Adrenal gland (tissue), 5 donors: ENCODE measurements around the gene CLEC2L.

ENCODE experiments used
- POLR2A ChIP-seq, 2 donors: fragments of 450-650 bp; IDR thresholded peaks; one replicate each; pipeline ENCODE4 v1.6.1; 2017; ENCODE audit warnings: antibody characterized with exemption in 2 of 2, mild to moderate bottlenecking in 2 of 2, moderate library complexity in 1 of 2
- TF ChIP-seq, protein P1 (sequence below), 6 experiments: fragments of 450-650 bp in 4 of 6; fragments of 200-600 bp in 2 of 6; sonication (generic) in 1 of 6; IDR thresholded peaks; 1 replicate in 5 of 6; 2 replicates in 1 of 6; pipeline versions ENCODE4 v1.5.1 to v1.8.0; 2016 to 2021; ENCODE audit warnings: antibody characterized with exemption in 6 of 6, mild to moderate bottlenecking in 2 of 6, moderate library complexity in 1 of 6
- donor health status: DM: no; HTN: no; CAD: no.

DNA sequence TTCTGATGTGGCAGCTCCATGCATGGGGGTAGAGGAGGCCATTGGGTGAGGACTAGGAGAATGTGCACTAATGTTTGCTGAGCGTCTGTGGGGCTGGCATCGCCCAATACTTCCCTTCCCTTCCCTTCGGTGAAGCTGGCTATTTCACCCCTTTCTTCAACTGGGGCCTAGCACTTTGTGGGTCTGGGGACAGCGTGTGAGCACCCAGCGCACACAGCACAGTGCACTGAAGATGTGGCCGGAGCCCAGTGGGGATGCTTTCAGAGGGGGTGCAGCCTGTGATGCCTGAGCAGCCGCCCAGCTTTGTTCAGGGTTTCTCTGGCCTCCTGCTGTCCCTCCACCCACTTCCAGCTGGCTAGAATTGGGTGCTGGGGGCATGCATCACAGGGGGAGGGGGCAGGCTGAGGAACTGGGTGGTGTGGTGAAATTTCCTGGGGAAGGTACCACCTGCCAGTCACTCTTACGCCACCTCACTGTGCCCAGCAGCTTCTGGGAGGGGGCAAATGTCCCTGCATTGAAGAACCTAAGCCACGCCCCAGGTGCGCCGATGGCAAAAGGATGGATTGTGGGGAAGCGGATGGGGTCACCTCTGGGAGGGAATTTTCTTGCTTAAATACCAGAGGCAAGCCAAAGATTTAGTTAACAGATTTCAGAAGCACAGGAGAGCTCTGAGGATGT lies 45.5 kb downstream of the CLEC2L start:
- TF ChIP-seq POLR2A (IDR thresholded peaks at IDR 0.05), result no peak
- TF ChIP-seq, protein P1, sequence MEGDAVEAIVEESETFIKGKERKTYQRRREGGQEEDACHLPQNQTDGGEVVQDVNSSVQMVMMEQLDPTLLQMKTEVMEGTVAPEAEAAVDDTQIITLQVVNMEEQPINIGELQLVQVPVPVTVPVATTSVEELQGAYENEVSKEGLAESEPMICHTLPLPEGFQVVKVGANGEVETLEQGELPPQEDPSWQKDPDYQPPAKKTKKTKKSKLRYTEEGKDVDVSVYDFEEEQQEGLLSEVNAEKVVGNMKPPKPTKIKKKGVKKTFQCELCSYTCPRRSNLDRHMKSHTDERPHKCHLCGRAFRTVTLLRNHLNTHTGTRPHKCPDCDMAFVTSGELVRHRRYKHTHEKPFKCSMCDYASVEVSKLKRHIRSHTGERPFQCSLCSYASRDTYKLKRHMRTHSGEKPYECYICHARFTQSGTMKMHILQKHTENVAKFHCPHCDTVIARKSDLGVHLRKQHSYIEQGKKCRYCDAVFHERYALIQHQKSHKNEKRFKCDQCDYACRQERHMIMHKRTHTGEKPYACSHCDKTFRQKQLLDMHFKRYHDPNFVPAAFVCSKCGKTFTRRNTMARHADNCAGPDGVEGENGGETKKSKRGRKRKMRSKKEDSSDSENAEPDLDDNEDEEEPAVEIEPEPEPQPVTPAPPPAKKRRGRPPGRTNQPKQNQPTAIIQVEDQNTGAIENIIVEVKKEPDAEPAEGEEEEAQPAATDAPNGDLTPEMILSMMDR (IDR thresholded peaks at IDR 0.05), result no peak
